ENCODE results near the gene HSD3B2.

The HSD3B2 gene

GRCh38 chr1:119419109-119419508 is 4.2 kb downstream of the HSD3B2 start:
- no peak for TF ChIP-seq CTCF (IDR thresholded peaks at IDR 0.05; ENCODE audit: insufficient read depth, missing control alignments)
- FAIRE-seq, result no peak
- DNase-seq (ENCODE audit: insufficient read length, low spot score), result no peak

- DNase-seq (ENCODE audit: insufficient read length, low spot score) (no peak), FAIRE-seq (no peak)
- TF ChIP-seq CTCF (IDR thresholded peaks at IDR 0.05; ENCODE audit: insufficient read depth, missing control alignments), result no peak
These were observed 5.7 kb downstream of the HSD3B2 start for GRCh38 chr1:119420638-119421037.

- no peak for FAIRE-seq
- no peak for DNase-seq (ENCODE audit: insufficient read length, low spot score)
- TF ChIP-seq CTCF (IDR thresholded peaks at IDR 0.05; ENCODE audit: insufficient read depth, missing control alignments), result no peak
These were observed 7.7 kb downstream of the HSD3B2 start for GRCh38 chr1:119422631-119423030.

- no peak for DNase-seq (ENCODE audit: insufficient read length, low spot score)
- no peak for FAIRE-seq
- TF ChIP-seq CTCF (IDR thresholded peaks at IDR 0.05; ENCODE audit: insufficient read depth, missing control alignments), result no peak
These were observed 14.0 kb downstream of the HSD3B2 start for GRCh38 chr1:119428991-119429390.

- no peak for DNase-seq (ENCODE audit: insufficient read length, low spot score)
- FAIRE-seq, result no peak
- no peak for TF ChIP-seq CTCF (IDR thresholded peaks at IDR 0.05; ENCODE audit: insufficient read depth, missing control alignments)
These were observed 14.7 kb downstream of the HSD3B2 start for GRCh38 chr1:119429687-119430086.

GRCh38 chr1:119430486-119430885 is 15.5 kb downstream of the HSD3B2 start:
- FAIRE-seq (no peak), DNase-seq (ENCODE audit: insufficient read length, low spot score) (no peak)
- TF ChIP-seq CTCF (IDR thresholded peaks at IDR 0.05; ENCODE audit: insufficient read depth, missing control alignments), result no peak

- no peak for TF ChIP-seq CTCF (IDR thresholded peaks at IDR 0.05; ENCODE audit: insufficient read depth, missing control alignments)
- FAIRE-seq (no peak), DNase-seq (ENCODE audit: insufficient read length, low spot score) (no peak)
These were observed 16.9 kb downstream of the HSD3B2 start for GRCh38 chr1:119431836-119432235.
